ENCODE results near the gene C4orf50. TPM values are rescaled to one million over a fixed set of nuclear protein-coding genes. Genes with fewer than 3 reads are reported as not detected.

C4orf50 gene
- total and polyA plus RNA-seq, 10 of the 15 experiments (the other 5 are each of a cell fraction or from before 2014, with no cell fraction given) = 0.04 to 0.09 (median 0.05) TPM; not detected in 3

GRCh38 chr4:5906191-5906590 is 112.0 kb downstream of the C4orf50 start:
- BruUV-seq (replicated peaks) = no TSS peak
- SMC1A ChIA-PET (ENCODE audit: uncharacterized antibody, unreplicated experiment) = no interaction called here
- no peak for TF ChIP-seq MEF2B (IDR thresholded peaks at IDR 0.05; ENCODE audit: partially characterized antibody, poor library complexity, severe bottlenecking)
- TF ChIP-seq, protein P1, sequence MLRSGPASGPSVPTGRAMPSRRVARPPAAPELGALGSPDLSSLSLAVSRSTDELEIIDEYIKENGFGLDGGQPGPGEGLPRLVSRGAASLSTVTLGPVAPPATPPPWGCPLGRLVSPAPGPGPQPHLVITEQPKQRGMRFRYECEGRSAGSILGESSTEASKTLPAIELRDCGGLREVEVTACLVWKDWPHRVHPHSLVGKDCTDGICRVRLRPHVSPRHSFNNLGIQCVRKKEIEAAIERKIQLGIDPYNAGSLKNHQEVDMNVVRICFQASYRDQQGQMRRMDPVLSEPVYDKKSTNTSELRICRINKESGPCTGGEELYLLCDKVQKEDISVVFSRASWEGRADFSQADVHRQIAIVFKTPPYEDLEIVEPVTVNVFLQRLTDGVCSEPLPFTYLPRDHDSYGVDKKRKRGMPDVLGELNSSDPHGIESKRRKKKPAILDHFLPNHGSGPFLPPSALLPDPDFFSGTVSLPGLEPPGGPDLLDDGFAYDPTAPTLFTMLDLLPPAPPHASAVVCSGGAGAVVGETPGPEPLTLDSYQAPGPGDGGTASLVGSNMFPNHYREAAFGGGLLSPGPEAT (IDR thresholded peaks at IDR 0.05; ENCODE audit: low read depth) = no peak
- TF ChIP-seq ESRRA (IDR thresholded peaks at IDR 0.05; ENCODE audit: low read length) = no peak
- no peak for TF ChIP-seq SKIL (IDR thresholded peaks at IDR 0.05; ENCODE audit: low read depth, poor library complexity, severe bottlenecking)
- TF ChIP-seq MYC (IDR thresholded peaks at IDR 0.05; ENCODE audit: insufficient read depth, insufficient read length, insufficient replicate concordance, low read length, severe bottlenecking) = no peak
- no peak for TF ChIP-seq PKNOX1 (IDR thresholded peaks at IDR 0.05)
- ATAC-seq = no peak
- Histone ChIP-seq H3K9ac (ENCODE audit: control insufficient read depth, insufficient read depth, low read length) (no peak overlapping the region), H3K9me3 (replicated peaks; ENCODE audit: control insufficient read depth, insufficient read depth, low read length) (no peaks in the 10 kb centered on the region; the same call in 2 of the 3 replicates), H3K27ac (ENCODE audit: control insufficient read depth, insufficient read depth) (no peak overlapping the region), H3K4me1 (ENCODE audit: control insufficient read depth, insufficient read depth, low read length) (no peaks in the 10 kb centered on the region), H3K4me3 (no peak overlapping the region), H4K20me1 (ENCODE audit: control insufficient read depth, insufficient read depth) (no peaks in the 10 kb centered on the region), H2AFZ (ENCODE audit: control insufficient read depth, low read depth, low read length) (no peak overlapping the region), H3K79me2 (ENCODE audit: control insufficient read depth, insufficient read depth, low read length) (no peaks in the 10 kb centered on the region), H3K4me2 (ENCODE audit: control insufficient read depth, insufficient read depth) (no peak overlapping the region), H3K36me3 (ENCODE audit: control insufficient read depth in 2 of 2, insufficient read depth in 2 of 2, low read length in 1 of 2) (no peaks in the 10 kb centered on the region), H3K27me3 (replicated peaks in 1 of 2; ENCODE audit: control insufficient read depth in 2 of 2, insufficient read depth in 2 of 2, low read length in 1 of 2) (peaks cover 0 to 3% of the 10 kb centered on the region in 2 experiments; a peak in 1 of 4 replicates)
- CTCF ChIA-PET = interaction anchor here (1.2 kb wide), 1 partner anchor 92 kb away, joined by 4 read pairs; no protein-coding TSS in a partner anchor
- 7% methylated on average over 5 of the region's 5 CpGs for WGBS (ENCODE audit: insufficient coverage, insufficient replicate concordance, low lambda C conversion rate, missing lambda C conversion rate)
- DNase-seq (ENCODE audit: low read depth, low spot score) = no peak
- intact Hi-C loops (cut with micrococcal nuclease; ENCODE audit: unreplicated experiment) = no loop called here
- RAD21 ChIA-PET (ENCODE audit: unreplicated experiment) = no interaction called here
- no peak for FAIRE-seq
- in situ Hi-C loops (cut with MboI) = no loop called here
- POLR2A ChIA-PET = no interaction called here

Measured in GM12878 (cell line).